ENCODE measurements around the gene DENND2A. TPM values are rescaled to one million over a fixed set of nuclear protein-coding genes. Genes with fewer than 3 reads are reported as not detected.
A peak's percentile ranks its signal among the peaks of the same experiment; 100 is the strongest.

DENND2A gene
- polyA plus RNA-seq, 2 of the 4 experiments (the other 2 are of a cell fraction): 0.37 to 0.63 TPM

DNA sequence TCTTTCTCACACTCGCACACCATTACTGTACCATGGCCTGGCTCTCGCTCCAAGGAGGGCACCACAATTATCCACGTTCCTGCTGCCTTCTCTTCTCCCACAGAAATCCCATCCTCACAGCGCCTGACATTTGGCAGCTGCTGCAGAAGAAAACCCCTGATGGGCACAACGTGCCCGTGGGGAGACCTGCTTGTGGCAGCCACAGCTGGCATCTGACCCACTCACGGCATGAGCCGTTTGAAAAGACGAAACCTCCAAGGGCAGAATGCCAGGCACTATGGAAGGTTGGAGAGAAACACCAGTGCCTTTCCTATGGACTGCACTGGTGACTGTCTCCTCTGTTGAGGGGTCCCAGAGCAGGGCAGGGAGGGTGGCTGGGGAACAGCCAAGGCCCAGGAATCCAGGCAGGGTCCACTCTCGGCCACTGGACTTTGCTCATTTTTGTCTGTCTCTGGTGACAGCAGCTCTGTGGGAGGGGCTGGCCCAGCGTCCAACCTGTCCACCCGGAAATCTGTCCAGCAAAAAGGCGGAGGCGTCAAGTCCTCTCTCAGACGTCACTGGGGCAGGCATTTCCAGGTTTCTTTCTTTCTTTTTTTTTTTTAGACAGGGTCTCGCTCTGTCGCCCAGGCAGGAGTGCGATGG, 100.4 kb downstream of the DENND2A start:
- Histone ChIP-seq H3K4me1 (peaks cover 25% of the 10 kb centered on the region), H3K4me2 (no peak overlapping the region; the same call in 2 of the 3 replicates), H3K4me3 (no peak overlapping the region), H3K9me3 (no peaks in the 10 kb centered on the region), H3K27ac (peak overlapping the region; percentile 90 to 94)
- WGBS (ENCODE audit: missing lambda C conversion rate): 92% methylated on average over 16 of the region's 18 CpGs
- FAIRE-seq: no peak
- TF ChIP-seq MAZ (IDR thresholded peaks at IDR 0.05; ENCODE audit: borderline replicate concordance, low read depth, low read length) (no peak), KDM1A (IDR thresholded peaks at IDR 0.05; ENCODE audit: low read depth) (no peak), NPAS2 (CRISPR knock-in tag; IDR thresholded peaks at IDR 0.05; ENCODE audit: borderline replicate concordance) (no peak), FOXS1 (CRISPR knock-in tag; IDR thresholded peaks at IDR 0.05) (no peak), CHD2 (IDR thresholded peaks at IDR 0.05; ENCODE audit: low read length, partially characterized antibody) (no peak), NR3C1 (IDR thresholded peaks at IDR 0.05) (no peak), EP300 (IDR thresholded peaks at IDR 0.05) (no peak), BHLHE40 (IDR thresholded peaks at IDR 0.05; ENCODE audit: low read depth, low read length) (no peak), FOSB (CRISPR knock-in tag; IDR thresholded peaks at IDR 0.05) (no peak), RCOR1 (IDR thresholded peaks at IDR 0.05; ENCODE audit: low read depth, low read length) (no peak), EHMT2 (IDR thresholded peaks at IDR 0.05; ENCODE audit: low read depth) (no peak), ZFP36 (IDR thresholded peaks at IDR 0.05; ENCODE audit: borderline replicate concordance, partially characterized antibody) (no peak)
- TF ChIP-seq, protein P1, sequence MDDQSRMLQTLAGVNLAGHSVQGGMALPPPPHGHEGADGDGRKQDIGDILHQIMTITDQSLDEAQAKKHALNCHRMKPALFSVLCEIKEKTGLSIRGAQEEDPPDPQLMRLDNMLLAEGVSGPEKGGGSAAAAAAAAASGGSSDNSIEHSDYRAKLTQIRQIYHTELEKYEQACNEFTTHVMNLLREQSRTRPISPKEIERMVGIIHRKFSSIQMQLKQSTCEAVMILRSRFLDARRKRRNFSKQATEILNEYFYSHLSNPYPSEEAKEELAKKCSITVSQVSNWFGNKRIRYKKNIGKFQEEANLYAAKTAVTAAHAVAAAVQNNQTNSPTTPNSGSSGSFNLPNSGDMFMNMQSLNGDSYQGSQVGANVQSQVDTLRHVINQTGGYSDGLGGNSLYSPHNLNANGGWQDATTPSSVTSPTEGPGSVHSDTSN (IDR thresholded peaks at IDR 0.05): no peak
- TF ChIP-seq, protein P2, sequence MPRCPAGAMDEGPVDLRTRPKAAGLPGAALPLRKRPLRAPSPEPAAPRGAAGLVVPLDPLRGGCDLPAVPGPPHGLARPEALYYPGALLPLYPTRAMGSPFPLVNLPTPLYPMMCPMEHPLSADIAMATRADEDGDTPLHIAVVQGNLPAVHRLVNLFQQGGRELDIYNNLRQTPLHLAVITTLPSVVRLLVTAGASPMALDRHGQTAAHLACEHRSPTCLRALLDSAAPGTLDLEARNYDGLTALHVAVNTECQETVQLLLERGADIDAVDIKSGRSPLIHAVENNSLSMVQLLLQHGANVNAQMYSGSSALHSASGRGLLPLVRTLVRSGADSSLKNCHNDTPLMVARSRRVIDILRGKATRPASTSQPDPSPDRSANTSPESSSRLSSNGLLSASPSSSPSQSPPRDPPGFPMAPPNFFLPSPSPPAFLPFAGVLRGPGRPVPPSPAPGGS (IDR thresholded peaks at IDR 0.05): no peak
- TF ChIP-seq, protein P3, sequence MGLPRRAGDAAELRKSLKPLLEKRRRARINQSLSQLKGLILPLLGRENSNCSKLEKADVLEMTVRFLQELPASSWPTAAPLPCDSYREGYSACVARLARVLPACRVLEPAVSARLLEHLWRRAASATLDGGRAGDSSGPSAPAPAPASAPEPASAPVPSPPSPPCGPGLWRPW (IDR thresholded peaks at IDR 0.05): no peak
- TF ChIP-seq, protein P4, sequence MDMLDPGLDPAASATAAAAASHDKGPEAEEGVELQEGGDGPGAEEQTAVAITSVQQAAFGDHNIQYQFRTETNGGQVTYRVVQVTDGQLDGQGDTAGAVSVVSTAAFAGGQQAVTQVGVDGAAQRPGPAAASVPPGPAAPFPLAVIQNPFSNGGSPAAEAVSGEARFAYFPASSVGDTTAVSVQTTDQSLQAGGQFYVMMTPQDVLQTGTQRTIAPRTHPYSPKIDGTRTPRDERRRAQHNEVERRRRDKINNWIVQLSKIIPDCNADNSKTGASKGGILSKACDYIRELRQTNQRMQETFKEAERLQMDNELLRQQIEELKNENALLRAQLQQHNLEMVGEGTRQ (IDR thresholded peaks at IDR 0.05): no peak
- POLR2A ChIA-PET: interaction anchor here (0.5 kb wide), 1 partner anchor 88 kb away, joined by 3 read pairs; no protein-coding TSS in a partner anchor
- no peak for DNase-seq (ENCODE audit: low read depth in 1 of 2, low spot score in 1 of 2)
- no peak for ATAC-seq
- CTCF ChIA-PET: interaction anchor here (0.6 to 6.7 kb wide), 4 partner anchors 13 to 141 kb away, joined by 3 to 53 read pairs (median 3); no protein-coding TSS in a partner anchor

DNA sequence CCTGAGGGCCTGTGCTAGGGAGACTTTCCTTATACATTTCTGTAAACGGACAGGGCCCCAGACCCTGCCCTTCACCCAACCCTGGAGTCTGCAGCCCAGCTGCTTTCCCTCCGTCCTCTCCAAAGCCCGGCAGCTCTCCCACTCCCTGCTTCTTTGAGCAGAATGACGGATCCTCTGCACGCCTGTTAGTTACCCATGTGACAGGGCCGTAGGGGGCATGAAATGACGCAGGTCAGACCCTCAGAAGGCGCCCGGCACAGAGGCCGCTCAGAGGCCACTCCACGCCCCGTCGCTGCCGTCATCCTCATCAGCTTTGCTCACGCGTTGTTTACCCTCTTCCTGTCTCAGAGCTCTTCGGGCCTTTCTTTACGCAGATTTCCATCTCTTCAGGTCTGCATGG, 101.2 kb downstream of the DENND2A start:
- no peaks in the 10 kb centered on the region for H3K9me3 ChIP-seq
- H3K4me3 ChIP-seq: no peak overlapping the region
- no peak for FAIRE-seq
- TF ChIP-seq CBX2 (IDR thresholded peaks at IDR 0.05; ENCODE audit: borderline replicate concordance, low read depth): no peak
- no peak for TF ChIP-seq MYC (IDR thresholded peaks at IDR 0.05; ENCODE audit: borderline replicate concordance, low read length)
- TF ChIP-seq JUNB (IDR thresholded peaks at IDR 0.05): no peak
- TF ChIP-seq BHLHE40 (IDR thresholded peaks at IDR 0.05; ENCODE audit: low read depth, low read length): no peak
- TF ChIP-seq CHD2 (IDR thresholded peaks at IDR 0.05; ENCODE audit: low read length, partially characterized antibody): no peak
- TF ChIP-seq RFX5 (IDR thresholded peaks at IDR 0.05): no peak
- no peak for TF ChIP-seq ZC3H11A (IDR thresholded peaks at IDR 0.05)
- TF ChIP-seq ZSCAN20 (CRISPR knock-in tag; IDR thresholded peaks at IDR 0.05): no peak
- TF ChIP-seq FOXS1 (CRISPR knock-in tag; IDR thresholded peaks at IDR 0.05): no peak
- no peak for TF ChIP-seq POLR2AphosphoS2 (conservative IDR thresholded peaks at IDR 0.05; ENCODE audit: low read length)
- TF ChIP-seq, protein P5, sequence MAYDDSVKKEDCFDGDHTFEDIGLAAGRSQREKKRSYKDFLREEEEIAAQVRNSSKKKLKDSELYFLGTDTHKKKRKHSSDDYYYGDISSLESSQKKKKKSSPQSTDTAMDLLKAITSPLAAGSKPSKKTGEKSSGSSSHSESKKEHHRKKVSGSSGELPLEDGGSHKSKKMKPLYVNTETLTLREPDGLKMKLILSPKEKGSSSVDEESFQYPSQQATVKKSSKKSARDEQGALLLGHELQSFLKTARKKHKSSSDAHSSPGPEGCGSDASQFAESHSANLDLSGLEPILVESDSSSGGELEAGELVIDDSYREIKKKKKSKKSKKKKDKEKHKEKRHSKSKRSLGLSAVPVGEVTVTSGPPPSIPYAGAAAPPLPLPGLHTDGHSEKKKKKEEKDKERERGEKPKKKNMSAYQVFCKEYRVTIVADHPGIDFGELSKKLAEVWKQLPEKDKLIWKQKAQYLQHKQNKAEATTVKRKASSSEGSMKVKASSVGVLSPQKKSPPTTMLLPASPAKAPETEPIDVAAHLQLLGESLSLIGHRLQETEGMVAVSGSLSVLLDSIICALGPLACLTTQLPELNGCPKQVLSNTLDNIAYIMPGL (CRISPR knock-in tag; IDR thresholded peaks at IDR 0.05; ENCODE audit: borderline replicate concordance): no peak
- TF ChIP-seq HDAC2 (IDR thresholded peaks at IDR 0.05): no peak
- no peak for TF ChIP-seq JUN (IDR thresholded peaks at IDR 0.05)
- no peak for TF ChIP-seq MAZ (IDR thresholded peaks at IDR 0.05; ENCODE audit: borderline replicate concordance, low read depth, low read length)
- TF ChIP-seq RNF2 (IDR thresholded peaks at IDR 0.05; ENCODE audit: borderline replicate concordance, low read depth): no peak
- TF ChIP-seq, protein P6, sequence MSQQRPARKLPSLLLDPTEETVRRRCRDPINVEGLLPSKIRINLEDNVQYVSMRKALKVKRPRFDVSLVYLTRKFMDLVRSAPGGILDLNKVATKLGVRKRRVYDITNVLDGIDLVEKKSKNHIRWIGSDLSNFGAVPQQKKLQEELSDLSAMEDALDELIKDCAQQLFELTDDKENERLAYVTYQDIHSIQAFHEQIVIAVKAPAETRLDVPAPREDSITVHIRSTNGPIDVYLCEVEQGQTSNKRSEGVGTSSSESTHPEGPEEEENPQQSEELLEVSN (IDR thresholded peaks at IDR 0.05; ENCODE audit: borderline replicate concordance, low read depth): no peak
- no peak for TF ChIP-seq GATA3 (IDR thresholded peaks at IDR 0.05; ENCODE audit: borderline replicate concordance)
- TF ChIP-seq, protein P2 (IDR thresholded peaks at IDR 0.05): no peak
- no peak for TF ChIP-seq ZFP36 (IDR thresholded peaks at IDR 0.05; ENCODE audit: borderline replicate concordance, partially characterized antibody)
- H3K4me2 ChIP-seq: no peak overlapping the region
- H3K27ac ChIP-seq: peak overlapping the region in 1 of 2 experiments; percentile 90; a peak in 3 of 6 replicates
- 92% methylated on average over 16 of the region's 18 CpGs for WGBS (ENCODE audit: missing lambda C conversion rate)
- no peak for DNase-seq (ENCODE audit: low read depth in 1 of 2, low spot score in 1 of 2)
- peaks cover 25% of the 10 kb centered on the region for H3K4me1 ChIP-seq
- CTCF ChIA-PET: interaction anchor here (0.8 to 6.7 kb wide), 4 partner anchors 18 to 108 kb away, joined by 3 to 53 read pairs (median 3); no protein-coding TSS in a partner anchor
- ATAC-seq: no peak
- POLR2A ChIA-PET: interaction anchor here (0.5 kb wide), 1 partner anchor 89 kb away, joined by 3 read pairs; no protein-coding TSS in a partner anchor

Data from A549 (cell line).